GM19193 (cell line): ENCODE data around the gene ANKRD36C.
"Not testable (repeated sequence)": the region's sequence is repeated elsewhere in the genome, so short reads cannot be mapped to it uniquely, and the experiment has no call there.

ENCODE experiments used
- POLR2A ChIP-seq: IDR thresholded peaks from 4 replicates; pipeline ENCODE4 v1.6.1; 2011; ENCODE audit not compliant: insufficient read depth, insufficient read length; ENCODE audit errors: extremely low read depth

ANKRD36C gene

DNA sequence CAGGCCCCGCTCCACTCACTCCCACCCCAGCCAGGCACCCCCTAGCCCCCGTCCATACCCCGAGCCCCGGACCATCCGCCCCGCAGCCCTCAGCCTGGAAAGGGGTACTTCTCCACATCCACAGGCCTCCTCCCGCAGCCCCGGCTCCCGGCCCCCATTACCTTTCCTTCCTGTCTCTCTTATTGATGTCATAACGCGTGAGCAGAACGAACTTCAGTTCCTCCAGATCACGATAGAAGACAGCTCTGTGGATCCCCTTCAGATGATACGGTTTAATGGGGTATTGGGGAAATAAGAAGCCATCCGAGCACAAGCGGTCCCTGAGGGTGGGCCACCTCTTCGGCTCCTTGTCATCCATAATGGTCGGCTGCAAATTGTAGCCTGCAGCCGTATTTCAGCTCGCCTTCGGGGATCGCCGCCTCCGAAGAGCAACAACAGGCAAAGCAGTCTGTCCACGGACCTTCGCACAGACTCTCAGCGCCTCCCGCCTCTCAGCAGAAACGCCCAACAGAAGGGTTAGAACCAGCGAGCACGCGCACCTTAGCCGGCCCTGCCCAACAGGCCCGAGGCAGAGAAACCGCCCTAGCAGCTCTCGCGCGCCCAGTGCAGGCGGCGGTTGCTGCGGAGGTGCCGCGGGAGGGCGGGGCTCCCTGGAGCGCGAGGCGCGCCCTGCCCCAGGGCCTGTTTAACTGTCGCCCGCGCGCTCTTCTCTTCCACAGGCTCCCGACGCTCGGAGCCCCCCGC, at the start of gene ANKRD36C:
TSS of gene ANKRD36C (minus strand) at position 474 of the 744 bp plus-strand sequence. CDS start at position 358, 116 bp downstream.
- TF ChIP-seq POLR2A: peak; percentile 35

GRCh38 chr2:96034792-96035191, 43.2 kb upstream of the ANKRD36C start, which contains the start of gene GPAT2:
Gene GPAT2, minus strand, starts transcription at chr2:96034916. Its CDS starts 2,557 bp downstream, at chr2:96032359.
- TF ChIP-seq POLR2A: not testable (repeated sequence)

DNA sequence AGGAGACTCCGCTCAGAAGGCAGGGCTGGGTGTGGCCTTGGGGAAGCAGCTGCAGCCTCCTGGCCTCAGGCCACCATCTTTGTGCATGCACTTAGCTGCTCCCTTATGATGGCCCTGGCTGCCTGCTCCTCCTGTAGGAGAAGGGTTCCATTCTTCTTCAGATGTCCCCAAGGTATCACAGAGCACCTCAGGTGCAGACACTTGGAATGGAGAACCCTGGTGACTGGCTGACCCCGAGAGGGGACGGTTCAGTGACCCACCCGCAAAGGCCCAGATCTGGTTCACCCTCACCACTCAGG, 33.5 kb upstream of the ANKRD36C start:
- TF ChIP-seq POLR2A: no peak

DNA sequence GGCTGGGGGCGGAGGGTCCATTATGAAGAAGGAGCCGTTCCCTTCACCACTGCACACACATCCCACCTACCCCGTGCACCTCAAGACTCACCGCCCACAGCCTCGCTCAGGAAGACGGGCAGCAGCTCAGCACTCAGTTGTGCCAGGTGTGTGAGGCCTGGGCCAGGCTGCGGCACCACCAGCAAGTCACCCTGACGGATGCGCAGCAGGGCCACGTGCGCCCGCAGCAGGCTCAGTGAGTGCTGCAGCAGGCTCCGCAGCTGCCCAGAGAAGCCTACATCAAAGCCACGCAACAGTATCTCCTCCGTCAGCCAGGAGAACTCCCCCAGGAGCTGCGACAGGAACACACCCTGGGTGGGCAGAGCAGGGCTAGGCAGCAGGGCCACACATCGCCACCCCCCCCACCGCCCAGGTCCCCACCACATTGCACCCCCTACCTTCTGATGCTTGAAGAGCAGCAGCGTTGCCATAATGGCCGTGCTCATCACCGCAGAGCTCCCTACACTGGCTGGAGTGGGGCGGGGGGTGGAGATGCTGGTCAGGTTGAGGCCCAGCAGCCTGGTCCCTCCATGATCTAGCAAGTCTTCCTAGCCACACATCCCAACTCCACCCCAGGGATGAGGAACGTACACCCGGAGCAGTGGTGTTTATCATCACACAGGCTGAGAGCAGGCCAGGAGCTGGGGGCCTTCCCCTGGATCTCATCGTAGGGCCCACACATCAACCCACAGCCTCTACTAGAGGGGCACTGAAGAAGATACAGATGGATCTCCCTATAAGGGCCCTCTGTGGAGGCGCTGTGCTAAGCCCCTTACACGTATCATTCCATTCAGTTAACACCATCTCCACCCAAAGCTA, 32.9 kb upstream of the ANKRD36C start:
- no peak for TF ChIP-seq POLR2A

DNA sequence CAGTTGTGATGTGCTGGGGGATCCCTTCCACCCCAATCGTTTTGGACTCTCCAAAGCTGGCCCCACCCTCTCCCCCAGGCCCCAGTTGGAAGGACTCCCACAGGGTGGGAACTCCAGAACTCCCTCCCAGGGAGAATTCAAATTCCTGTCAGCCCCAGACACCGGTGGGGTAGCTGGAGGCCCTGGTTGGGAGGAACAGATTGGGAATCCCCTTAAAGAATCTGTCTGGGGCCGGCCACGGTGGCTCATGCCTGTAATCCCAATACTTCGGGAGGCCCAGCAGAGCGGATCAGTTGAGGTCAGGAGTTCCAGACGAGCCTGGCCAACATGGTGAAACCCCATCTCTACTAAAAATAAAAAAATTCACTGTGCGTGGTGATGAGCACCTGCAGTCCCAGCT, 155.5 kb downstream of the ANKRD36C start:
- TF ChIP-seq POLR2A: no peak

- no peak for TF ChIP-seq POLR2A
These were observed 191.7 kb downstream of the ANKRD36C start for GRCh38 chr2:95799892-95800291.
